Sigmoid colon (tissue), 3 donors: ENCODE data around the gene CDK15.

Experiments used
- CTCF ChIP-seq, 4 experiments: fragments of 450-650 bp in 3 of 4; fragments of 200-600 bp in 1 of 4; IDR thresholded peaks; one replicate each; pipeline ENCODE4 v1.5.1; 2016 to 2019; ENCODE audit warnings: antibody characterized with exemption in 4 of 4, mild to moderate bottlenecking in 3 of 4, moderate library complexity in 2 of 4
- POLR2A ChIP-seq, 2 donors: fragments of 450-650 bp; IDR thresholded peaks; one replicate each; pipeline ENCODE4 v1.6.1; 2016; ENCODE audit warnings: antibody characterized with exemption in 2 of 2, mild to moderate bottlenecking in 2 of 2, moderate library complexity in 2 of 2

GRCh38 chr2:201888426-201888800, 82.1 kb downstream of the CDK15 start:
- TF ChIP-seq CTCF (IDR thresholded peaks at IDR 0.05) (no peak), POLR2A (IDR thresholded peaks at IDR 0.05) (no peak)
